ENCODE data around the gene DTX4.

The DTX4 gene

GRCh38 chr11:59247531-59248227 lies 75.7 kb downstream of the DTX4 start:
- Histone ChIP-seq H3K36me3 (ENCODE audit: insufficient read depth, low read length) (no peaks in the 10 kb centered on the region), H2AFZ (ENCODE audit: low read length) (no peak overlapping the region), H3K4me1 (ENCODE audit: insufficient read depth, low read length, severe bottlenecking) (no peaks in the 10 kb centered on the region), H3F3A (ENCODE audit: insufficient read depth, low read length) (no peaks in the 10 kb centered on the region), H4K20me1 (ENCODE audit: insufficient read depth, low read length) (no peaks in the 10 kb centered on the region), H3K79me2 (ENCODE audit: insufficient read depth, low read length) (no peaks in the 10 kb centered on the region), H3K4me3 (ENCODE audit: low read depth, low read length, poor library complexity, severe bottlenecking) (no peak overlapping the region), H3K9me2 (ENCODE audit: low read depth, low read length) (no peaks in the 10 kb centered on the region), H3K27ac (ENCODE audit: low read depth, low read length, poor library complexity, severe bottlenecking) (no peak overlapping the region), H3K9me3 (ENCODE audit: low read length) (no peaks in the 10 kb centered on the region), H3K4me2 (ENCODE audit: low read length) (no peak overlapping the region), H3K27me3 (ENCODE audit: insufficient read depth, low read length) (no peaks in the 10 kb centered on the region), H3K9ac (ENCODE audit: low read length) (no peak overlapping the region)
- TF ChIP-seq EZH2 (IDR thresholded peaks at IDR 0.05; ENCODE audit: borderline replicate concordance, low read length) (no peak), CTCF (IDR thresholded peaks at IDR 0.05; ENCODE audit: low read length) (no peak)

GRCh38 chr11:59249535-59249934 lies 77.6 kb downstream of the DTX4 start:
- no peaks in the 10 kb centered on the region for H3K79me2 ChIP-seq (ENCODE audit: insufficient read depth, low read length)
- H3K9me2 ChIP-seq (ENCODE audit: low read depth, low read length): no peaks in the 10 kb centered on the region
- H3K4me3 ChIP-seq (ENCODE audit: low read depth, low read length, poor library complexity, severe bottlenecking): no peak overlapping the region
- H4K20me1 ChIP-seq (ENCODE audit: insufficient read depth, low read length): no peaks in the 10 kb centered on the region
- H3K9ac ChIP-seq (ENCODE audit: low read length): no peak overlapping the region
- no peaks in the 10 kb centered on the region for H3K4me1 ChIP-seq (ENCODE audit: insufficient read depth, low read length, severe bottlenecking)
- H3K27ac ChIP-seq (ENCODE audit: low read depth, low read length, poor library complexity, severe bottlenecking): no peak overlapping the region
- TF ChIP-seq EZH2 (IDR thresholded peaks at IDR 0.05; ENCODE audit: borderline replicate concordance, low read length) (no peak), CTCF (IDR thresholded peaks at IDR 0.05; ENCODE audit: low read length) (no peak)
- H2AFZ ChIP-seq (ENCODE audit: low read length): no peak overlapping the region
- no peak overlapping the region for H3K4me2 ChIP-seq (ENCODE audit: low read length)
- H3F3A ChIP-seq (ENCODE audit: insufficient read depth, low read length): no peaks in the 10 kb centered on the region
- no peaks in the 10 kb centered on the region for H3K27me3 ChIP-seq (ENCODE audit: insufficient read depth, low read length)
- H3K9me3 ChIP-seq (ENCODE audit: low read length): no peaks in the 10 kb centered on the region
- H3K36me3 ChIP-seq (ENCODE audit: insufficient read depth, low read length): no peaks in the 10 kb centered on the region; the same call in 1 of the 2 replicates

GRCh38 chr11:59253001-59253400 lies 81.1 kb downstream of the DTX4 start:
- Histone ChIP-seq H3K36me3 (ENCODE audit: insufficient read depth, low read length) (no peaks in the 10 kb centered on the region; the same call in 1 of the 2 replicates), H4K20me1 (ENCODE audit: insufficient read depth, low read length) (no peaks in the 10 kb centered on the region), H3K9me3 (ENCODE audit: low read length) (no peaks in the 10 kb centered on the region), H3K27ac (ENCODE audit: low read depth, low read length, poor library complexity, severe bottlenecking) (no peak overlapping the region), H2AFZ (ENCODE audit: low read length) (no peak overlapping the region), H3K4me1 (ENCODE audit: insufficient read depth, low read length, severe bottlenecking) (no peaks in the 10 kb centered on the region), H3K4me3 (ENCODE audit: low read depth, low read length, poor library complexity, severe bottlenecking) (no peak overlapping the region), H3K79me2 (ENCODE audit: insufficient read depth, low read length) (no peaks in the 10 kb centered on the region), H3K9me2 (ENCODE audit: low read depth, low read length) (no peaks in the 10 kb centered on the region), H3K27me3 (ENCODE audit: insufficient read depth, low read length) (no peaks in the 10 kb centered on the region), H3K9ac (ENCODE audit: low read length) (no peak overlapping the region), H3F3A (ENCODE audit: insufficient read depth, low read length) (no peaks in the 10 kb centered on the region), H3K4me2 (ENCODE audit: low read length) (no peak overlapping the region)
- TF ChIP-seq EZH2 (IDR thresholded peaks at IDR 0.05; ENCODE audit: borderline replicate concordance, low read length) (no peak), CTCF (IDR thresholded peaks at IDR 0.05; ENCODE audit: low read length) (no peak)
